NB4 (cell line): ENCODE data around the gene KTI12.

Source experiments
- MYC ChIP-seq: IDR thresholded peaks from 2 replicates; pipeline ENCODE4 v1.6.1; 2011; ENCODE audit warnings: low read depth, low read length
- POLR2A ChIP-seq: IDR thresholded peaks from 2 replicates; pipeline ENCODE4 v1.6.1; 2011; ENCODE audit warnings: mild to moderate bottlenecking; ENCODE audit not compliant: insufficient read length; ENCODE audit errors: extremely low read depth
- TF ChIP-seq, protein P1 (sequence below): IDR thresholded peaks from one replicate; pipeline ENCODE4 v1.5.1; 2012; ENCODE audit warnings: low read depth, low read length

DNA sequence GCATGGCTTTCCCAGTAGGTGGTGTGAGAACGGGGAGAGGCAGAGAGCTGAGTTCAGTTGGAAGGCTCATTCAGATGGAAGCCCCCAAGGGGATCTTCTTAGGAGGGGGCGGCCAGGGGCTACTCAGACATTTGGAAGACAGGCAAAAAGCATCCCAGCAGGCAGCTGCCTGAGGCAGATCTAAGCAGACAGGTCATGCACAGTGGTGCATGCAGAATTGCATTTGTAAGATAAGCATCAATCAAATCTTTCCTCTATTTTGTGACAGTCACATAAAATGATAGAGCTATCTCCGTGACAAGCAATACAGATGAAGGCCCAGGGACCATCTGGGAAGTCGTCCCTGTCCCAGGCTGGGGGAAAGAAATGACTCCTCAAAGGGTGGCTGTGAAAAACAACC lies 46.9 kb downstream of the KTI12 start:
- TF ChIP-seq, protein P1, sequence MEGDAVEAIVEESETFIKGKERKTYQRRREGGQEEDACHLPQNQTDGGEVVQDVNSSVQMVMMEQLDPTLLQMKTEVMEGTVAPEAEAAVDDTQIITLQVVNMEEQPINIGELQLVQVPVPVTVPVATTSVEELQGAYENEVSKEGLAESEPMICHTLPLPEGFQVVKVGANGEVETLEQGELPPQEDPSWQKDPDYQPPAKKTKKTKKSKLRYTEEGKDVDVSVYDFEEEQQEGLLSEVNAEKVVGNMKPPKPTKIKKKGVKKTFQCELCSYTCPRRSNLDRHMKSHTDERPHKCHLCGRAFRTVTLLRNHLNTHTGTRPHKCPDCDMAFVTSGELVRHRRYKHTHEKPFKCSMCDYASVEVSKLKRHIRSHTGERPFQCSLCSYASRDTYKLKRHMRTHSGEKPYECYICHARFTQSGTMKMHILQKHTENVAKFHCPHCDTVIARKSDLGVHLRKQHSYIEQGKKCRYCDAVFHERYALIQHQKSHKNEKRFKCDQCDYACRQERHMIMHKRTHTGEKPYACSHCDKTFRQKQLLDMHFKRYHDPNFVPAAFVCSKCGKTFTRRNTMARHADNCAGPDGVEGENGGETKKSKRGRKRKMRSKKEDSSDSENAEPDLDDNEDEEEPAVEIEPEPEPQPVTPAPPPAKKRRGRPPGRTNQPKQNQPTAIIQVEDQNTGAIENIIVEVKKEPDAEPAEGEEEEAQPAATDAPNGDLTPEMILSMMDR = no peak
- no peak for TF ChIP-seq MYC
- TF ChIP-seq POLR2A = no peak
